Ascending aorta (tissue), 2 donors: ENCODE results near the gene SPTLC2. TPM values are rescaled to one million over a fixed set of nuclear protein-coding genes. Genes with fewer than 3 reads are reported as not detected.

Experiments used
- DNase-seq, 2 donors: peaks; one replicate each; pipeline ENCODE4 v3.0.0-alpha.2; 2019; ENCODE audit warnings: low spot score in 2 of 2
- H3K27ac ChIP-seq, 2 donors: fragments of 200-600 bp; sonication (generic); one replicate each; pipeline ENCODE4 v1.5.1; 2016 to 2017; ENCODE audit warnings: mild to moderate bottlenecking in 1 of 2
- H3K27me3 ChIP-seq: fragments of 200-600 bp; sonication (generic); one replicate; pipeline ENCODE4 v1.5.1; 2017
- H3K36me3 ChIP-seq, 2 donors: fragments of 200-600 bp; sonication (generic); one replicate each; pipeline ENCODE4 v1.5.1; 2016
- H3K4me1 ChIP-seq, 2 donors: fragments of 200-600 bp; sonication (generic); one replicate each; pipeline ENCODE4 v1.5.1; 2016 to 2017; ENCODE audit warnings: mild to moderate bottlenecking in 1 of 2
- H3K4me3 ChIP-seq, 2 donors: fragments of 200-600 bp; sonication (generic); one replicate each; pipeline ENCODE4 v1.5.1; 2016 to 2017; ENCODE audit warnings: mild to moderate bottlenecking in 1 of 2
- H3K9me3 ChIP-seq, 2 donors: fragments of 200-600 bp; sonication (generic); one replicate each; pipeline ENCODE4 v1.5.1; 2016
- intact Hi-C: fragments of 100-400 bp; cut with DNase I; formaldehyde crosslinking; loops from one replicate; pipeline ENCODE4 v1.15.1; 2023
- total RNA-seq: library from RNA; depleted of rRNA; stranded (reverse); fragments of >200 nt; gene quantifications from one replicate; pipeline ENCODE4 v1.1.0, GENCODE V29; 2016
- TF ChIP-seq, protein P1 (sequence below), 3 experiments: fragments of 200-600 bp in 2 of 3; fragments of 450-650 bp in 1 of 3; sonication (generic) in 2 of 3; IDR thresholded peaks; one replicate each; pipeline ENCODE4 v1.5.1; 2016 to 2019; ENCODE audit warnings: antibody characterized with exemption in 3 of 3, mild to moderate bottlenecking in 1 of 3, moderate library complexity in 1 of 3

SPTLC2 gene
- total RNA-seq, 1 donor from 2014 or later, result 25.7 TPM

- Histone ChIP-seq H3K4me3 (no peak overlapping the region), H3K36me3 (peaks cover 0 to 5% of the 10 kb centered on the region in 2 donors), H3K4me1 (peaks cover 5 to 8% of the 10 kb centered on the region in 2 donors), H3K27me3 (no peaks in the 10 kb centered on the region), H3K27ac (no peak overlapping the region), H3K9me3 (no peaks in the 10 kb centered on the region)
- TF ChIP-seq, protein P1, sequence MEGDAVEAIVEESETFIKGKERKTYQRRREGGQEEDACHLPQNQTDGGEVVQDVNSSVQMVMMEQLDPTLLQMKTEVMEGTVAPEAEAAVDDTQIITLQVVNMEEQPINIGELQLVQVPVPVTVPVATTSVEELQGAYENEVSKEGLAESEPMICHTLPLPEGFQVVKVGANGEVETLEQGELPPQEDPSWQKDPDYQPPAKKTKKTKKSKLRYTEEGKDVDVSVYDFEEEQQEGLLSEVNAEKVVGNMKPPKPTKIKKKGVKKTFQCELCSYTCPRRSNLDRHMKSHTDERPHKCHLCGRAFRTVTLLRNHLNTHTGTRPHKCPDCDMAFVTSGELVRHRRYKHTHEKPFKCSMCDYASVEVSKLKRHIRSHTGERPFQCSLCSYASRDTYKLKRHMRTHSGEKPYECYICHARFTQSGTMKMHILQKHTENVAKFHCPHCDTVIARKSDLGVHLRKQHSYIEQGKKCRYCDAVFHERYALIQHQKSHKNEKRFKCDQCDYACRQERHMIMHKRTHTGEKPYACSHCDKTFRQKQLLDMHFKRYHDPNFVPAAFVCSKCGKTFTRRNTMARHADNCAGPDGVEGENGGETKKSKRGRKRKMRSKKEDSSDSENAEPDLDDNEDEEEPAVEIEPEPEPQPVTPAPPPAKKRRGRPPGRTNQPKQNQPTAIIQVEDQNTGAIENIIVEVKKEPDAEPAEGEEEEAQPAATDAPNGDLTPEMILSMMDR (IDR thresholded peaks at IDR 0.05), result no peak
- intact Hi-C loops, result no loop called here
- no peak for DNase-seq
These were observed 5.9 kb downstream of the SPTLC2 start for GRCh38 chr14:77610553-77610952.

DNA sequence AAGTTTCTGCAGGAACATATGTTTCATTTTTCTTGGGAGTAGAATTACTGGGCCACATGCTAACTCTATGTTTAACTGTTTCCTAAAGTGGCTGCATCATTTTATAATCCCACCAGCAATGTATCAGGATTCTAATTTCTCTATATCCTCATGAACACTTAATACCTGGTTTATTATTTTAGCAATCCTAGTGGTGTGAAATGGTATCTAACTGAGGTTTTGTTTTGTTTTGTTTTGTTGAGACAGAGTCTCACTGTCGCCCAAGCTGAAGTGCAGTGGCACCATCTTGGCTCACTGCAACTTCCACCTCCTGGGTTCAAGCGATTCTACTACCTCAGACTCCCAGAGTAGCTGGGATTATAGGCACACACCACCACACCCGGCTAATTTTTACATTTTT, 6.5 kb downstream of the SPTLC2 start:
- H3K27me3 ChIP-seq, result no peaks in the 10 kb centered on the region
- no peak overlapping the region for H3K27ac ChIP-seq
- H3K36me3 ChIP-seq, result peaks cover 0 to 5% of the 10 kb centered on the region in 2 donors
- TF ChIP-seq, protein P1 (IDR thresholded peaks at IDR 0.05), result no peak
- H3K4me3 ChIP-seq, result no peak overlapping the region
- intact Hi-C loops, result no loop called here
- peaks cover under 1 to 2% of the 10 kb centered on the region in 2 donors for H3K4me1 ChIP-seq
- H3K9me3 ChIP-seq, result no peaks in the 10 kb centered on the region
- DNase-seq, result no peak

DNA sequence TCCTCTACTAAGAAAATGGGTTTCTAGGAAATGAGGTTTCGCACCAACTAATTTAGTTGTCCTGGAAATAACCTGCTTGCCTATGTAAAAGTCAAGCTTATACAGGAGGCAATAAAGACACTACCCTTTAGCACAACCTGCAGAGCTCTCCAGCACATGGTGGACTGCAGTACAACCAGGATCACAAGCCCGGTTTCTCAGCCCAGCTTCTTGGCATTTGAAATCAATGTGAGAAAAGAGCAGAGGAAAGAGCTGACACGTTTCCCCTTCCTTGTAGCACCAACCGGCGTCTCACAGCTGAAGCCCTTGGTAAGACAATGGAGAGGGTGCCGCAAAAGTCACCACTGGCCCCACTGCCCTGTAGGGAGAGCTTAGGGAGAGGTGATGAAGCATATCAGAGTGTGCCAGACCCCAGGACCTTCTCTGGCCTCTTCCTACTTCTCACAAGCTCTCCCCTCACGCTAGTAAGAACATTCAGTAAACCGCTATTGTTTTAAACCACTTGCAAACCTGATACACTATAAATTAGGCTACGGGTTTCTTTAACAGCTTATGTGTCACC, 8.6 kb downstream of the SPTLC2 start:
- TF ChIP-seq, protein P1 (IDR thresholded peaks at IDR 0.05), result no peak
- Histone ChIP-seq H3K36me3 (no peaks in the 10 kb centered on the region), H3K9me3 (no peaks in the 10 kb centered on the region), H3K27ac (no peak overlapping the region), H3K27me3 (no peaks in the 10 kb centered on the region), H3K4me1 (peaks cover 0 to 2% of the 10 kb centered on the region in 2 donors), H3K4me3 (no peak overlapping the region)
- no peak for DNase-seq
- intact Hi-C loops, result no loop called here

DNA sequence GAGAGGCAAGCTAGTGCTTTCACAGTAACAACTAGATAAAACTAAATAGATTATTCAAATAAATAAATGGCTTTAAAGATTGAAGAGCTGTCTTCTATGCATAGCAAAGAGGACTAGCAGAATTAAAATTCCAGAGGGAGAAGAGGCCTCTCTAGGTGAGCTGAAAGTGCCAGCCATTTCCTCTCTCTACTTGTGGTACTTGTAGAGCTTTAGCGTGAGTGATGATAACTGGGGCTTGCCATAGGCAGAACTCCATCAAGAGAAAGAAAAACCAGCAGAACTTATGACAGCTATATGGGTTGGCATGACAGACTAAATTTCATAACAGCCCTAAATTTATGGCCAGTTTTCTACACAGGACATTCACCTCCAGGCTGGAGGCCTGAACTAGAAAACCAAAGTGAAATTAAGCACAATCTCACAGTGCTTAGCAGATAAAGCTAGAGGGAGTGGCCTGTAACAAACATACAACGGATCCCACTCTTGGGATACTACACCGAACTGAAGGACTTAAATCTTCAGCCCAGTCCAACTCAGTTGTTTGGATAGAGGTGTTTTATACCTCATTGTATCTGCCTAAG, 11.0 kb downstream of the SPTLC2 start:
- Histone ChIP-seq H3K4me3 (no peak overlapping the region), H3K9me3 (no peaks in the 10 kb centered on the region), H3K36me3 (no peaks in the 10 kb centered on the region), H3K4me1 (peaks cover 0 to 2% of the 10 kb centered on the region in 2 donors), H3K27ac (no peak overlapping the region), H3K27me3 (no peaks in the 10 kb centered on the region)
- no peak for DNase-seq
- TF ChIP-seq, protein P1 (IDR thresholded peaks at IDR 0.05), result no peak
- intact Hi-C loops, result no loop called here

- H3K4me1 ChIP-seq, result peaks cover 0 to 2% of the 10 kb centered on the region in 2 donors
- no peak for DNase-seq
- H3K27ac ChIP-seq, result no peak overlapping the region
- H3K9me3 ChIP-seq, result no peaks in the 10 kb centered on the region
- TF ChIP-seq, protein P1 (IDR thresholded peaks at IDR 0.05), result peak in 1 of 3 experiments; percentile 4
- intact Hi-C loops, result no loop called here
- H3K27me3 ChIP-seq, result no peaks in the 10 kb centered on the region
- no peaks in the 10 kb centered on the region for H3K36me3 ChIP-seq
- H3K4me3 ChIP-seq, result no peak overlapping the region
These were observed 12.7 kb downstream of the SPTLC2 start for GRCh38 chr14:77603654-77604255.
